WERI-Rb-1 (cell line): Measurements from ENCODE around the gene NFASC.

ENCODE experiments used
- DNase-seq: peaks from one replicate; pipeline ENCODE4 v3.0.0-alpha.2; 2020
- H3K27ac ChIP-seq: fragments of 250-450 bp; sonication (Bioruptor Pico); 2 replicates; pipeline ENCODE4 v1.5.1; 2020; ENCODE audit warnings: mild to moderate bottlenecking, moderate library complexity
- H3K27me3 ChIP-seq: fragments of 250-450 bp; sonication (Bioruptor Pico); 2 replicates; pipeline ENCODE4 v1.5.1; 2021; ENCODE audit warnings: mild to moderate bottlenecking, low read depth, moderate library complexity; ENCODE audit not compliant: insufficient read depth, severe bottlenecking
- H3K36me3 ChIP-seq: fragments of 250-450 bp; sonication (Bioruptor Pico); 2 replicates; pipeline ENCODE4 v1.5.1; 2020; ENCODE audit warnings: mild to moderate bottlenecking, moderate library complexity
- H3K4me3 ChIP-seq: 2 replicates; pipeline ENCODE4 v1.5.1; 2011; ENCODE audit warnings: low read depth, mild to moderate bottlenecking, control low read depth, low read length
- H3K9me3 ChIP-seq: fragments of 250-450 bp; sonication (Bioruptor Pico); 2 replicates; pipeline ENCODE4 v1.5.1; 2021; ENCODE audit warnings: mild to moderate bottlenecking, moderate library complexity; ENCODE audit not compliant: severe bottlenecking
- CTCF ChIP-seq: IDR thresholded peaks from 2 replicates; pipeline ENCODE4 v1.5.1; 2011; ENCODE audit warnings: low read depth, mild to moderate bottlenecking, control low read depth, inconsistent platforms, low read length

NFASC gene

GRCh38 chr1:204835737-204836136 is 34.9 kb upstream of the NFASC start:
- Histone ChIP-seq H3K27ac (no peak overlapping the region), H3K36me3 (peaks cover 14% of the 10 kb centered on the region), H3K9me3 (no peaks in the 10 kb centered on the region), H3K27me3 (no peaks in the 10 kb centered on the region), H3K4me3 (no peak overlapping the region)
- TF ChIP-seq CTCF, result no peak
- DNase-seq, result no peak

GRCh38 chr1:204836856-204837255 is 33.8 kb upstream of the NFASC start:
- no peak overlapping the region for H3K27ac ChIP-seq

GRCh38 chr1:204837440-204838084 is 33.1 kb upstream of the NFASC start:
- no peak overlapping the region for H3K4me3 ChIP-seq
- H3K9me3 ChIP-seq, result no peaks in the 10 kb centered on the region
- no peak for TF ChIP-seq CTCF
- DNase-seq, result no peak
- H3K27me3 ChIP-seq, result no peaks in the 10 kb centered on the region
- peaks cover 14% of the 10 kb centered on the region for H3K36me3 ChIP-seq
- no peak overlapping the region for H3K27ac ChIP-seq

More at GRCh38 chr1:204836856-204837255, 33.8 kb upstream of the NFASC start:
- no peak for TF ChIP-seq CTCF
- Histone ChIP-seq H3K9me3 (no peaks in the 10 kb centered on the region), H3K4me3 (no peak overlapping the region), H3K36me3 (peaks cover 14% of the 10 kb centered on the region), H3K27me3 (no peaks in the 10 kb centered on the region)
- DNase-seq, result no peak

- Histone ChIP-seq H3K9me3 (no peaks in the 10 kb centered on the region), H3K27ac (no peak overlapping the region), H3K4me3 (no peak overlapping the region), H3K36me3 (no peaks in the 10 kb centered on the region; the same call in none of the 2 replicates), H3K27me3 (no peaks in the 10 kb centered on the region)
- no peak for TF ChIP-seq CTCF
- no peak for DNase-seq
Measured at GRCh38 chr1:204841316-204841715, 29.3 kb upstream of the NFASC start.

- H3K27ac ChIP-seq, result no peak overlapping the region
- TF ChIP-seq CTCF, result no peak
- H3K9me3 ChIP-seq, result no peaks in the 10 kb centered on the region
- DNase-seq, result no peak
- H3K36me3 ChIP-seq, result no peaks in the 10 kb centered on the region; the same call in none of the 2 replicates
- H3K27me3 ChIP-seq, result no peaks in the 10 kb centered on the region
- no peak overlapping the region for H3K4me3 ChIP-seq
Measured at GRCh38 chr1:204841798-204842197, 28.9 kb upstream of the NFASC start.

- Histone ChIP-seq H3K36me3 (no peaks in the 10 kb centered on the region; the same call in none of the 2 replicates), H3K9me3 (no peaks in the 10 kb centered on the region), H3K27me3 (no peaks in the 10 kb centered on the region), H3K4me3 (no peak overlapping the region), H3K27ac (peak overlapping the region; percentile 4)
- no peak for TF ChIP-seq CTCF
- DNase-seq, result no peak
Measured at GRCh38 chr1:204842369-204842768, 28.3 kb upstream of the NFASC start.
